ENCODE measurements around the gene TAS2R13.

TAS2R13 gene

GRCh38 chr12:10863512-10864218 lies 45.7 kb downstream of the TAS2R13 start:
- FAIRE-seq = no peak

- no peak for FAIRE-seq
Measured at GRCh38 chr12:10861366-10861765, 48.0 kb downstream of the TAS2R13 start.
